ENCODE results near the gene SRBD1.

The SRBD1 gene

GRCh38 chr2:45353879-45354278 lies 257.2 kb downstream of the SRBD1 start:
- DNase-seq, result no peak

- DNase-seq, result no peak
These were observed 258.6 kb downstream of the SRBD1 start for GRCh38 chr2:45352506-45352905.

GRCh38 chr2:45345331-45346234 lies 265.5 kb downstream of the SRBD1 start:
- DNase-seq, result no peak

- DNase-seq, result no peak
These were observed 266.6 kb downstream of the SRBD1 start for GRCh38 chr2:45344502-45344901.

GRCh38 chr2:45344071-45344470 lies 267.0 kb downstream of the SRBD1 start:
- no peak for DNase-seq

GRCh38 chr2:45343251-45344017 lies 267.6 kb downstream of the SRBD1 start:
- DNase-seq, result no peak

GRCh38 chr2:45340318-45340717 lies 270.7 kb downstream of the SRBD1 start:
- DNase-seq, result no peak

- DNase-seq, result no peak
These were observed 271.8 kb downstream of the SRBD1 start for GRCh38 chr2:45339253-45339652.
